NCI-H1092 treated with DMSO at 0.1 percent for 48 hours (cell line): ENCODE measurements around the gene HSD17B1.
"Not testable (repeated sequence)": the region's sequence is repeated elsewhere in the genome, so short reads cannot be mapped to it uniquely, and the experiment has no call there.

Source experiments
- DNase-seq: peaks from one replicate; lab custom pipeline; 2025; lab: John Stamatoyannopoulos, UW

The HSD17B1 gene

DNA sequence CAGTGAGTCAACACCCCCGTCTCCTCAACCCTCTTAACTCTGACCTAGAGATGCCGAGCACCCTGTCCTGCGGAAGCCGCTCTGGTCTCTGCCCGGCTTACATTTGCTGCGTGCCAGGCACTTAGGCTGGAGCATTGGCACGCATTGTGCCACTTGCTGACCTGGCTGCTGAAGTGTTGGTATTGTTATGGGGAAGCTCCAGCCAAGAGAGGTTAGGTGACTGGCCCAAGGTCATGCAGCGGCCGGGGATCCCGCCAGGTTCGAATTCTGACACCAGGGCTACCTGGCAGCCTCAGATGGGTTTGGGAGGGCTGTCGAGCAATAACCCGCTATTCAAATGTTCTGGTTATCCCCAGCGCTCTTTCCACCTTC lies 5.0 kb upstream of the HSD17B1 start:
- DNase-seq = no peak

DNA sequence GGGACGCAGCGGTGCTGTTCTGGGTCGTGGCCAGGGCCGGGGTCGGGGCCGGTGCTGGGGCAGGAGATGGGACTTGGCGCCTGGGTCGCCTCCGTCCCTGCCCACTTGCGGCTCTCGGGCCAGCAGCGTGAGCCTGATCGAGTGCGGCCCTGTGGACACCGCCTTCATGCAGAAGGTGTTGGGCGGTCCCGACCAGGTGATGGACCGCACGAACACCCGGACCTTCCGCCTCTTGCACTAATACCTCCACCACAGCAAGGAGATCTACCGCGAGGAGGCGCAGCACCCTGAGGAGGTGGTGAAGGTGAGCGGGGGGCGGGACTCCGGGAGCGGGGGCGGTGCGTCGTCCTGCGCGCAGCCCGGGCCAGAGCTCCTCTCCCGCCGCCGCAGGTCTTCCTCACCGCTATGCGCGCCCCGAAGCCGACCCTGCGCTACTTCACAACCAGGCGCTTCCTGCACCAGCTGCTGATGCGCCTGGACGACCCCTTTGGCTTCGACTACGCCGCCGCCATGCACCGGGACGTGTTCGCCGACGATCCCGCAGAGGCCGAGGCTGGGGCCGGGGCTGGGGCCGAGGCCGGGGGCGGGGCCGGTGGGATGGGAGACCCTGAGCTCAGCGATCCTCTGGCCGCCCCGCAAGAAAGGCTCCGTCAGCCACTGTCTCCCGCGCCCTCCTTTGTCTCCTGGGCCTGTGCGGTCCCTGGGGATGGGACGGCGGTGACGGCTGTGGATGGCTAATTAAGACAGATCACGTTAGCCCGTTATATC lies 4.5 kb upstream of the HSD17B1 start:
- peak; percentile 77 for DNase-seq

DNA sequence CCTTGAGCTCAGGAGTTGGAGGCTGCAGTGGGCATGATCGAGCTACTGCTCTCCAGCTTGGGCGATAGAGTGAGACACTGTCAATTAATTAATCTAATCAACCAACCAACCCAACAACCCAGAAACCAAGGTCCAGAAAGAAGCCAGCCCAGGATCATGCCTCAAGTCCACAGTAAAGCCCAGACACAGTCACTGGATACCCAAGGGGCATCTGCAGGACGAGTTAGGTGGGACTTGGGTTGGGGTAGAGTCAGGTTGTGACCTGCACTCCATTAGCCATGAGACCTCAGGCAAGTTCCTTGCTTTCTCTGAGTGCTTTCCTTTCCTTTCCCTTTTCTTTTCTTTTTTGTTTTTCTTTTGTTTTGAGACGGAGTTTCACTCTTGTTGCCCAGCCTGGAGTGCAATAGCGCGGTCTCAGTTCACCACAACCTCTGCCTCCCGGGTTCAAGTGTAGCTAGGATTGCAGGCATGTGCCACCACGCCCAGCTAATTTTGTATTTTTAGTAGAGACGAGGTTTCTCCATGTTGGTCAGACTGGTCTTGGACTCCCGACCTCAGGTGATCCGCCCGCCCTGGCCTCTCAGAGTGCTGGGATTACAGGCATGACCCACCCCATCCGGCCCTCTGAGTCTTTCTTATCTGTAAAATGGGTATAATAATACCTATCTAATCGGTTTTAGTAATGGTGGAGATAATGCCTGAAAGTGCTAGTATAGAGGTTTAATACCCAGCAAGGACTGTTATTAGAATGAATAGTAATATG lies 3.5 kb upstream of the HSD17B1 start:
- no peak for DNase-seq

DNA sequence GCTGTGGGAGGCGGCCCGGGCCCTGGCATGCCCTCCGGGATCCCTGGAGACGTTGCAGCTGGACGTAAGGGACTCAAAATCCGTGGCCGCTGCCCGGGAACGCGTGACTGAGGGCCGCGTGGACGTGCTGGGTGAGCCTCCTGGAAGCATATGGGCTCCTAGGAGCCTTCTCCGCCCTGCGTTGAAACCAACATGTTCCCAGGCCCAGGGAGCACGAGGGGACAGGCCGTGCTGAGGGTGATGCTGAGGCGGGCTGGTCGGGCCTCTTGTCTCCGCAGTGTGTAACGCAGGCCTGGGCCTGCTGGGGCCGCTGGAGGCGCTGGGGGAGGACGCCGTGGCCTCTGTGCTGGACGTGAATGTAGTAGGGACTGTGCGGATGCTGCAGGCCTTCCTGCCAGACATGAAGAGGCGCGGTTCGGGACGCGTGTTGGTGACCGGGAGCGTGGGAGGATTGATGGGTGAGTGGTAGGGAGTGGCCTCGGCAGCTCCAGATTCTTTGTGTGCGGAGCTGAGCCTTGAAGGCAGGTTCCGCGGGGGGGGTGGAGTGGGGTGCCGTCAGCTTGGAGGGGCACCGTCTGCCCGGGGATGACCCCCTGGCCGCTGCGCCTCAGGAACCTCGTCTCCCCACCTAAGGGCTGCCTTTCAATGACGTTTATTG lies 567 bp downstream of the HSD17B1 start:
- no peak for DNase-seq

DNA sequence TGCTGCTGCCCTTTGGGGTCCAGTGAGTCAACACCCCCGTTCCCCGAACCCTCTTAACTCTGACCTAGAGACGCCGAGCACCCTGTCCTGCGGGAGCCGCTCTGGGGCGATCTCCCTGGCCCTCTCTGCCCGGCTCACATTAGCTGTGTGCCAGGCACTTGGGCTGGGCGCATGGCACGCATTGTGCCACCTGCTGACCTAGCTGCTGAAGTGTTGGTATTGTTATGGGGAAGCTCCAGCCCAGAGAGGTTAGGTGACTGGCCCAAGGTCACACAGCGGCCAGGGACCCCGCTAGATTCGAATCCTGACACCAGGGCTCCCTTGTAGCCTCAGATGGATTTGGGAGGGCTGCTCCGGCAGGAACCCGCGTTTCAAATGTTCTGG lies 1.1 kb downstream of the HSD17B1 start:
- no peak for DNase-seq

DNA sequence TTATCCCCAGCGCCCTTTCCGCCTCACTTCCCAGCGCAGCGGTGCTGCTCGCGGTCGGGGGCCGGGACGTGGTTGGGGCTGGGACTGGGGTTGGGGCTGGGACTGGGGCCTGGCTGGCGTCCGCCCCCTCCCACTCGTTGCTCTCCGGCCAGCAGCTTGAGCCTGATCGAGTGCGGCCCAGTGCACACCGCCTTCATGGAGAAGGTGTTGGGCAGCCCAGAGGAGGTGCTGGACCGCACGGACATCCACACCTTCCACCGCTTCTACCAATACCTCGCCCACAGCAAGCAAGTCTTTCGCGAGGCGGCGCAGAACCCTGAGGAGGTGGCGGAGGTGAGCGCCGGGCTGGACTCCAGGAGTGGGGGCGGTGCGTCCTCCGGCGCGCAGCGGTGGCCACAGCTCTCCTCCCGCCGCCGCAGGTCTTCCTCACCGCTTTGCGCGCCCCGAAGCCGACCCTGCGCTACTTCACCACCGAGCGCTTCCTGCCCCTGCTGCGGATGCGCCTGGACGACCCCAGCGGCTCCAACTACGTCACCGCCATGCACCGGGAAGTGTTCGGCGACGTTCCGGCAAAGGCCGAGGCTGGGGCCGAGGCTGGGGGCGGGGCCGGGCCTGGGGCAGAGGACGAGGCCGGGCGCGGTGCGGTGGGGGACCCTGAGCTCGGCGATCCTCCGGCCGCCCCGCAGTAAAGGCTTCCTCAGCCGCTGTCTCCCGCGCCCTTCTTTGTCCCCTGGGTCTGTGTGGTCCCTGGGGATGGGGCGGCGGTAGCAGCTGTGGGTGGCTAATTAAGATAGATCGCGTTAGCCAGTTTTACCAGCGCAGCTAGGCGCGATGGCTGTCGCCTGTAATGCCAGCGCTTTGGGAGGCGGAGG lies 1.8 kb downstream of the HSD17B1 start:
- peak; percentile 81 for DNase-seq

DNA sequence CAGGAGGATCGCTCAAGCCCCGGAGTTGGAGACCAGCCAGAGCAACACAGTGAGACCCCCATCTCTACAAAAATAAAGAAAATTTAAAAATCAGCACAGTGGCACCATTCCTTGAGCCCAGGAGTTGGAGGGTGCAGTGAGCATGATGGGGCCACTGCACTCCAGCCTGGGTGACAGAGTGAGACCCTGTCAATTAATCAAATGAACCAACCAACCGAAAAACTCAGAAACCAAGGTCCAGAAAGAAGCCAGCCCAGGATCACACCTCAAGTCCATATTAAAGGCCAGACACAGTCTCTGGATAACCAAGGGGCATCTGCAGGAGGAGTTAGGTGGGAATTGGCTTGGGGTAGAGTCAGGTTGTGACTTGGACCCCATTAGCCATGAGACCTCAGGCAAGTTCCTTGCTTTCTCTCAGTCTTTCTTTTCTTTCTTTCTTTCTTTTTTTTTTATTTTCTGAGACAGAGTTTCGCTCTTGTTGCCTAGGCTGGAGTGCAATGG lies 2.4 kb downstream of the HSD17B1 start:
- DNase-seq = no peak

DNA sequence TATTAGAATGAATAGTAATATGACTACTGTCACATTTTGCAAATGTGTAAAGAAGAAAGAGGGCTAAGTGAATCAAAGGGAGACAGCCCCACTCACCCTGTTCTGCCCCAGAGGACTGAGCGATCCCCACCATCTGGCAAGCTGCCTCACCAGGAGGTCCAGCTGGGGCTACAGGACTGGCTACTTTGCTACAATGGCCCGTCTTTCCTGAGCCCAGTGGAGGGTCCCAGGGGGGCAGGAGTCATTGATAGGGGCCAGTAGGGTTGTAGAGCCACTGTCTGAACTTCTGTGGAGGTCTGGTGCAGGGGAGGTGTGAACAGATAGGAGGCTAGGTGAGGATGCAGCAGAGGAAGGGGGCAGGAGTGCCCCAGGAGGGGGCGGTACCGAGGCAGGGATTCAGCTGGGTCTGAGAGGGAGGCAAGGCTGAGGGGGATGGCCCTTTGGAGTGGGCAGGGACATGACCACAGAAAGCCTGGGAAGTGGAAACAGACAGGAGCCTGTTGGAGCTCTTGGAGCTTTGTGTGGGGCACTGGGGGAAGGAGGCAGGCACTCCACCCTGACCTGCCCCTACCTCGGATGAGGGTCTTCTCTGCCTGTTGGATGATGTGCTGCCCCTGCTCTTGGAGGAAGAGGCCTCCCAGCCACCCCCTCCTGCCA lies 3.4 kb downstream of the HSD17B1 start:
- not testable (repeated sequence) for DNase-seq

DNA sequence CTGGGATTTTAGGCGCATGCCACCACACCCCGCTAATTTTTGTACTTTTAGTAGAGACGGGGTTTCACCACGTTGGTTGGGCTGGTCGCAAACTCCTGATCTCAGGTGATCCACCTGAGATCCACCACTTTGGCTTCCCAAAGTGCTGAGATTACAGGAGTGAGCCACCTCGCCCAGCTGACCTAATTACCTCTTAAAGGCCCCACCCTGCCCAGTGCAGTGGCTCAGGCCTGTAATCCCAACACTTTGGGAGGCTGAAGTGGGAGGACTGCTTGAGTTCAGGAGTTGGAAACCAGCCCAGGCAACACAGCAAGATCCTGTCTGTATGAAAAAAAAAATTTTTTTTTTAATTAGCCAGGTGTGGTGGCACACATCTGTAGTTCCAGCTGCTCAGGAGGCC lies 6.4 kb downstream of the HSD17B1 start:
- DNase-seq = no peak

DNA sequence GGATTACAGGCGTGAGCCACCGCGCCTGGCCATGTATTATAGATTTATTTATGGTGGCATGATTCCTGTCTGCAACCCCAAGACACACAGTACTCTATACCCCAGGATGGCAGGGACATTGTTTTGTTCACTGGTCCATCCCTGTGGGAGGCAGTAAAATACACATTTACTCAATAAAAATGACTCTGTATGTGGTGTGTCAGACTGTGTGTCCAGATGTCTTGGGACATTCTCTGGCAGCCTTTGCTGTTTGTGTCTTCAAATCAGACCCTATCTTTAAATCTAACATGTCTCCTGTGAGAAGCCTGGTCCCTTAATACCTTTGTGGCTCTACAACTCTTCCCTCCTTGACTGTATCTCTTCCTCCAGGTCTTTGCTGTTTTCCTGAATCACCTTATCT lies 7.5 kb downstream of the HSD17B1 start:
- DNase-seq = no peak

DNA sequence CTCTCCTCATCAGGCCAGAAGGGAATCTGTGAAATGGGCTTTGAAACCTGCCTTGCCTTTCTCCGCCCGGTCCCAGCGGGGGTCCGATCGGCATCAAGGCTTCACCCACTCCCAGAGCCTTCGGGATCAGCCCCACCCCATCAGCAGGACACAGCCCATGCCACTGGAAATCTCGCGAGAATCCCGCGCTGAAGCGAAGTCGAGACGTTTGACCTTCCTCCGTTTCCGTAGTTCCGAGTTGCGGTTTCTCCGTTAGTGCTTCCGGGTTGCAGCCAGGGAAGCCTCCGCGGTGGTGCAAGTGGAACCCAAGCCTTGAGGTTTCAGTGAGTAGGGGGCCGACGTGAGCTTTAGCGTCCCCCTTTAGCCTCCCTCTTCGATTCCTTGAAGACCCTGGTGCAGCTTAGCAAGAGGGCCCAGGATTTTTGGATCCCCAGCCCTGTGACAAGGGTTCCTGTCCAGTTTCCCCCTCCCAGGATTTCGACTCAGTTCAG lies 9.2 kb downstream of the HSD17B1 start, which contains the start of gene COASY:
COASY (plus strand) TSS at position 252 of the 491 bp plus-strand sequence. CDS start 475 bp downstream, outside the sequence.
- DNase-seq = peak; percentile 94

DNA sequence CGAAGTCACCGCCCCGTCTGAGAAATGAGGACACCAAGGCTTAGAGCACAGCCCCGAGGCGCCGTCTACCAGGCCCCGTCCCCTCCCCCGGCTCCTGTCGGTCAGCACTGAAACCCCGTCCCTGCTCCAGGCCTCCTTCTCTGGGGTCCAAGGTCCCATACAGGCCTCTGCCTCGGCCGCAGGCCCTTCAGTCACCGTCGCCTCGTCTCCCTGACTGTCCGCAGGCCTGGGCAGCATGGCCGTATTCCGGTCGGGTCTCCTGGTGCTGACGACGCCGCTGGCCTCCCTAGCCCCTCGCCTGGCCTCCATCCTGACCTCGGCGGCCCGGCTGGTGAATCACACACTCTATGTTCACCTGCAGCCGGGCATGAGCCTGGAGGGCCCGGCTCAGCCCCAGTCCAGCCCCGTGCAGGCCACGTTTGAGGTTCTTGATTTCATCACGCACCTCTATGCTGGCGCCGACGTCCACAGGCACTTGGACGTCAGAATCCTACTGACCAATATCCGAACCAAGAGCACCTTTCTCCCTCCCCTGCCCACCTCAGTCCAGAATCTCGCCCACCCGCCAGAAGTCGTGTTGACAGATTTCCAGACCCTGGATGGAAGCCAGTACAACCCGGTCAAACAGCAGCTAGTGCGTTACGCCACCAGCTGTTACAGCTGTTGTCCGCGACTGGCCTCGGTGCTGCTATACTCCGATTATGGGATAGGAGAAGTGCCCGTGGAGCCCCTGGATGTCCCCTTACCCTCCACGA lies 9.8 kb downstream of the HSD17B1 start:
- DNase-seq = no peak

DNA sequence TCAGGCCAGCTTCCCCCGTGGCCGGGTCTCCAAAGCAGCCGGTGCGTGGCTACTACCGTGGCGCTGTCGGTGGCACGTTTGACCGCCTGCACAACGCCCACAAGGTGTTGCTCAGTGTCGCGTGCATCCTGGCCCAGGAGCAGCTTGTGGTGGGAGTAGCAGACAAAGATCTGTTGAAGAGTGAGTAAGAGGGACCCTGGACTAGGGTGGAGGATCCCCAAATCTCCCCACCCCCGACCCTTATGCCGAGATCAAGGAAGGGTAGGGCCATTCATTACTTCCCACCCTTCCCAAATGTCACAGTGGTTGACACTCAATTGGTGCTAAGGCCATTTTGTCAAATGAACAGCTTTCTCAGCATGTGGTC lies 10.4 kb downstream of the HSD17B1 start:
- no peak for DNase-seq

DNA sequence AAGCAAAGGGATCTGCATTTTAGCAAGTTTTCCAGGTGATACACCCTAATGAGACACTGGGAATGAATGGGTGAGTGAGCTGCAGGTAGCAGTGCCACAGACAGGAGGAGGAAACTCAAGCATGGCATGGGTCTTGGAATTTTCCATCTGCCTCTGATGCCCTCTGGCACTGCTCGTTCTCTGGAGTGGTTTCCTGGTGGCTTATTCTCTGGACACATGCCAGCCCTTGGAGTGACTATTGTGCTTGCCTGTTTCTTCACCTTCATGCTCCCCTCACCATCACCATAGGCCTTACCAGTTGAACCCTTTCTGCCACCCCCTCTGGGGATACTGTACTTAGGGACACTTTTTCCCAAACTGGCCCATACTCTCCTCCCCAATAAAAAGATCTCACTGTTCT lies 10.8 kb downstream of the HSD17B1 start:
- no peak for DNase-seq

DNA sequence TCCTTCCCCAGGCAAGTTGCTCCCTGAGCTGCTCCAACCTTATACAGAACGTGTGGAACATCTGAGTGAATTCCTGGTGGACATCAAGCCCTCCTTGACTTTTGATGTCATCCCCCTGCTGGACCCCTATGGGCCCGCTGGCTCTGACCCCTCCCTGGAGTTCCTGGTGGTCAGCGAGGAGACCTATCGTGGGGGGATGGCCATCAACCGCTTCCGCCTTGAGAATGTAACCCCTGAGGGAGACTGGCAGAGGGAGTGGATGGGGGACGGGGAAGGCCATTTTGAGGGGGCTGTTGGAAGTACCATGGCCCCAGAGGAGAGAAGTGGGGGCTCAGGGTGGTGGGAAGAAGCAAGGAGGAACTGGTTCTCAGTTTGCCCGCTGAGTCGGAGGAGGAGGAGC lies 11.2 kb downstream of the HSD17B1 start:
- no peak for DNase-seq

DNA sequence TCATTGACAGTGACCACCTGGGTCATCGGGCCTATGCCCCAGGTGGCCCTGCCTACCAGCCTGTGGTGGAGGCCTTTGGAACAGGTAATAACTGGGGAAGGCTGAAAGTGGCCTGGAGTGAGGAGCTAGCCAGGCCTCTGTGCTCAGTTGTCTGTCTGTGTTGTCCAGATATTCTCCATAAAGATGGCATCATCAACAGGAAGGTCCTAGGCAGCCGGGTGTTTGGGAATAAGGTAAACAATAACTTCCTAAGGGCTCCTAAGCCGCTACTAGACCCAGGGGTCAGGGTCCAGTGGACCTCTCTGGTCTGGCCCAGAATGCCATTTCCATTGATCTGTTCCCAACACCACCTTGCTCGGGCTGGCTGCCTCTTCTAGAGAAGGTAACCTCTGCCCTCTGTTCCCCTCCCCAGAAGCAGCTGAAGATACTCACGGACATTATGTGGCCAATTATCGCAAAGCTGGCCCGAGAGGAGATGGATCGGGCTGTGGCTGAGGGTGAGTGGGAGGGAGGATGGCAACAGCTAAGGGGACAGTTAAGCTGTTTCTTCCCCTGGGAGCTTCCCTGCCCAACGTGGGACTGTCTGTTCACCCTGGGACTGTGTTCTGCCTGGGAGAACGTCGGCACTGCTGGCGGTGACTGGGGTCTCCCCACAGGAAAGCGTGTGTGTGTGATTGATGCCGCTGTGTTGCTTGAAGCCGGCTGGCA lies 12.2 kb downstream of the HSD17B1 start:
- DNase-seq = no peak

DNA sequence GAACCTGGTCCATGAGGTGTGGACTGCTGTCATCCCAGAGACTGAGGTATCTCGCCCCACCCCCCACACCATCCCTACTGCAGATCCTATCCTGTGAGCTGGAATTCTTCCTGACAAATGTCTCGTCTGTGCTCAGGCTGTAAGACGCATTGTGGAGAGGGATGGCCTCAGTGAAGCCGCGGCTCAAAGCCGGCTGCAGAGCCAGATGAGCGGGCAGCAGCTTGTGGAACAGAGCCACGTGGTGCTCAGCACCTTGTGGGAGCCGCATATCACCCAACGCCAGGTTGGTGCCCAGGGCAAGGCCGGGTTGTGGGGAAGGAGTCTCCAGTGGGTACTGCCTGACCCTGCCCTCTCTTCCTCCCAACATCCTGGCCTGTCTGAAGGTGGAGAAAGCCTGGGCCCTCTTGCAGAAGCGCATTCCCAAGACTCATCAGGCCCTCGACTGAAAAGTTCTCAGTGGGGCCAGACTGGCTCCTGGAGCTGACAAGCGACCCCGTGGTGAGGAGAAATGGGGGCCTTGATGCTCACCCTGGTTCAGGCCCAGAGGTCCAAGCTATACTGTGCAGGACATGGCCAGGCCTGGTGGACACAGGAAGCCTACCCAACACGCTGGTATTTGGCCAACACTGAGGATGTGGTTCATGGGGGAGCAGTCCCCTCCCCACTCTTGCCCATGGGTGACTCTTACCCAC lies 12.9 kb downstream of the HSD17B1 start:
- DNase-seq = no peak

DNA sequence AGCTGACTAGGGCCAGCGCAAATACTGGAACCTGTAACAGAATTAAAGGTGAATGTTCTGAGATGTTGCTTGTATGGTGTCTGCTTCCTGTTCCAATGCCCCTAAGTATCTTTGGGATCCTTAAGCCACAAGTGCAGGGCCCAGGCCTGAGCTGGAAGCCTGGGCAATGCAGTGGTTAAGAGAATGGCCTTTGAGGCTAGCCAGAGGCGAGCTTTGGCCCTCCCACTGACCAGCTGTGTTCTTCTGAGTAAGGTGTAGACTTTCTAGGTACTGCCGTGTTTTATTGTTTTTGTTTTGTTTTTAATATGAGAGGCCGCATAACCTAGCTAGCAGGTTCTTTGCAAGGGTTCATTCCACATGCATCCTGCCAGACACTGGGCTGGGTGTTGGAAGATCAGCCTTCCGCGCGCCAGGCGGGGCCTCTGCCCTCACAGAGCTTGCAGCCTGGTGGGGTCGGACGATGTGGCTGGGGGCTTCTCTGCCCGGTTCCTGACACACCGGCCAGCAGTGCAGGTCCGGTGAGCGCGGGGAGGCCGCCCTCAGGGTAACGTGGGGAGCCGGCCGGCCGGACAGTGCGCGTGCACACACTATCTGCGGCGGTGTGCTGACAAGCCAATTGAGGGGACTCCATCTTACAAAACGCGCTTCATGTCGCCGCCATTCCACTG lies 13.6 kb downstream of the HSD17B1 start:
- DNase-seq = no peak
